Thyroid gland (tissue), 4 donors: Measurements from ENCODE around the gene ORM2. TPM values are rescaled to one million over a fixed set of nuclear protein-coding genes. Genes with fewer than 3 reads are reported as not detected.
A peak's percentile ranks its signal among the peaks of the same experiment; 100 is the strongest.

Experiments used
- DNase-seq, 2 donors: peaks; one replicate each; pipeline ENCODE4 v3.0.0-alpha.2; 2019
- H3K27ac ChIP-seq, 3 donors: fragments of 200-600 bp; sonication (generic); 1 replicate in 2 of 3; 2 replicates in 1 of 3; pipeline ENCODE4 v1.5.1; 2016 to 2019; ENCODE audit warnings: mild to moderate bottlenecking in 1 of 3, moderate library complexity in 1 of 3
- H3K27me3 ChIP-seq: fragments of 200-600 bp; sonication (generic); one replicate; pipeline ENCODE4 v1.5.1; 2019
- H3K36me3 ChIP-seq, 2 donors: fragments of 200-600 bp; sonication (generic); one replicate each; pipeline ENCODE4 v1.5.1; 2016 to 2019
- H3K4me1 ChIP-seq, 2 donors: fragments of 200-600 bp; sonication (generic); one replicate each; pipeline ENCODE4 v1.5.1; 2017 to 2019
- H3K4me3 ChIP-seq, 3 donors: fragments of 200-600 bp; sonication (generic); replicated peaks in 1 of 3; 1 replicate in 2 of 3; 2 replicates in 1 of 3; pipeline ENCODE4 v1.5.1; 2016; ENCODE audit warnings: mild to moderate bottlenecking in 1 of 3
- H3K9me3 ChIP-seq: fragments of 200-600 bp; sonication (generic); one replicate; pipeline ENCODE4 v1.5.1; 2017
- CTCF ChIP-seq, 6 experiments: fragments of 200-600 bp in 3 of 6; fragments of 450-650 bp in 3 of 6; sonication (generic) in 3 of 6; IDR thresholded peaks; one replicate each; pipeline ENCODE4 v1.5.1; 2016 to 2019; ENCODE audit warnings: antibody characterized with exemption in 6 of 6, mild to moderate bottlenecking in 2 of 6, inconsistent platforms in 1 of 6, moderate library complexity in 1 of 6
- POLR2A ChIP-seq, 2 donors: fragments of 450-650 bp; IDR thresholded peaks; one replicate each; pipeline ENCODE4 v1.6.1; 2017; ENCODE audit warnings: antibody characterized with exemption in 2 of 2, mild to moderate bottlenecking in 2 of 2, moderate library complexity in 1 of 2
- WGBS, 2 donors: methylation state at CpG; one replicate each; pipeline ENCODE4 v1.1.5; 2017; 5-methylcytosine and 5-hydroxymethylcytosine counted together
- intact Hi-C: fragments of 100-400 bp; cut with DNase I; formaldehyde crosslinking; loops from one replicate; pipeline ENCODE4 v1.15.1; 2023
- total RNA-seq, 4 donors: library from RNA; depleted of rRNA; stranded (reverse); fragments of >200 nt; gene quantifications; one replicate each; pipeline ENCODE4 v1.2.3, GENCODE V29; 2016

Gene ORM2
- total RNA-seq, 4 donors from 2014 or later = not detected

- no peaks in the 10 kb centered on the region for H3K27me3 ChIP-seq
- no peak for DNase-seq
- intact Hi-C loops = no loop called here
- no peak overlapping the region for H3K4me3 ChIP-seq
- WGBS, 2 donors = 94 to 96% methylated on average over 9 of the region's 9 CpGs
- no peak overlapping the region for H3K27ac ChIP-seq
- H3K4me1 ChIP-seq = peaks cover 0 to 1% of the 10 kb centered on the region in 2 donors
- no peak for TF ChIP-seq CTCF (IDR thresholded peaks at IDR 0.05)
- TF ChIP-seq POLR2A (IDR thresholded peaks at IDR 0.05) = no peak
- H3K36me3 ChIP-seq = peaks cover 28 to 53% of the 10 kb centered on the region in 2 donors
- no peaks in the 10 kb centered on the region for H3K9me3 ChIP-seq
These were observed 14.0 kb downstream of the ORM2 start for GRCh38 chr9:114343471-114344187.

- no peak for TF ChIP-seq POLR2A (IDR thresholded peaks at IDR 0.05)
- TF ChIP-seq CTCF (IDR thresholded peaks at IDR 0.05) = no peak
- H3K27ac ChIP-seq = no peak overlapping the region
- intact Hi-C loops = no loop called here
- no peak for DNase-seq
- no peak overlapping the region for H3K4me3 ChIP-seq
- H3K9me3 ChIP-seq = no peaks in the 10 kb centered on the region
- peaks cover 28 to 53% of the 10 kb centered on the region in 2 donors for H3K36me3 ChIP-seq
- peaks cover 0 to 7% of the 10 kb centered on the region in 2 donors for H3K4me1 ChIP-seq
- 95 to 96% methylated on average over 11 of the region's 11 CpGs for WGBS, 2 donors
- no peaks in the 10 kb centered on the region for H3K27me3 ChIP-seq
These were observed 14.5 kb downstream of the ORM2 start for GRCh38 chr9:114344188-114344566.

GRCh38 chr9:114344692-114345091 is 15.0 kb downstream of the ORM2 start:
- Histone ChIP-seq H3K27me3 (no peaks in the 10 kb centered on the region), H3K36me3 (peaks cover 28 to 50% of the 10 kb centered on the region in 2 donors), H3K9me3 (no peaks in the 10 kb centered on the region), H3K4me1 (peaks cover 0 to 12% of the 10 kb centered on the region in 2 donors), H3K4me3 (no peak overlapping the region), H3K27ac (no peak overlapping the region)
- intact Hi-C loops = no loop called here
- DNase-seq = peak; percentile 79 to 83
- WGBS, 2 donors = 18 to 27% methylated on average over 3 of the region's 3 CpGs
- TF ChIP-seq POLR2A (IDR thresholded peaks at IDR 0.05) = no peak
- no peak for TF ChIP-seq CTCF (IDR thresholded peaks at IDR 0.05)

DNA sequence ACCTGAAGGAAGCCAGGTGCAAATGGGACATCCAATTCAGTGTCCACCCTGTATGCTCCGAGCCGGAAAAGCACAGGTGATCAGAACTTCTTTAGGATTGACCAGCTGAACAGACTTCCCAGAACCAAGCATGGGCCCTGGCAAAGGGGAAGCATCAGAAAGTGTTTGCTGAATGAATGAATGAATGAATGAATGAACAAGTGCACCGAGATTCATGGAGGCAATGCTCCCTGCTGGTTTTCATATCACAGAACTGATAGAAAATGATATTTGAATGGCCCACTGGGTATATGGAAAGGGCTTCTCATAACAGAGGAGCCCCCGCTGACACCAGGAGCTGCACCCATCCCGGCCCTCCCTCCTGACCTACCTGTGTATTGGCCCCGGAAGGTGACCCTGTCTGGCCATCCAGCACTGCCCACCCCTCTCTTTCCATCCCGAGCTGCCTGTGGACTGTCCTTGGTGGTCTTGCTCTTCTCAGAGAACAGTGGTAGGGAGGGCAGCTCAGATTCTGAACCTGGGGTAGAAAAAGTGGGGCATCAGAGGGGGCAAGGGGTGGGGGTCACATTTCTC is 15.9 kb downstream of the ORM2 start:
- Histone ChIP-seq H3K4me3 (no peak overlapping the region), H3K27me3 (no peaks in the 10 kb centered on the region), H3K36me3 (peaks cover 33 to 56% of the 10 kb centered on the region in 2 donors), H3K4me1 (peaks cover 0 to 12% of the 10 kb centered on the region in 2 donors), H3K9me3 (no peaks in the 10 kb centered on the region), H3K27ac (no peak overlapping the region)
- TF ChIP-seq CTCF (IDR thresholded peaks at IDR 0.05) (no peak), POLR2A (IDR thresholded peaks at IDR 0.05) (no peak)
- intact Hi-C loops = no loop called here
- WGBS, 2 donors = 94 to 96% methylated on average over 7 of the region's 7 CpGs
- no peak for DNase-seq

DNA sequence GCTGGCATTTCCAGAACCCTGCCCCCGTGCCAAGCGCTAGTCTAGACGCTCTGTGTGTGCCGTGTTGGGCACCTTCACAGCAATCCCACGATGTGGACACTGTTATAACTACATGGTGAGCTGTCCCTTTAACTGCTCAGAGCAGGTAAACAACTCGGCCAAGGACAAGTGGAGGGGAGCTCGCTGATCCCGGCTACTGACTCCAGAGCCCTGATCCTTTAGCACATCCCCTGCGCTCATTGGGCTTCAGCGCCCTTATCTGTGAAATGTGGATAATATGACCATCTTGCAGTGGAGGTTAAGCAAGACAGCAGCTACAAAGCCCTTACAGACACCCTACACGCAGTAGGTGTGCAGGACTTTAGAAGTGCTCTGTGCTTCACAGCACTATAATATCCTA is 16.5 kb downstream of the ORM2 start:
- H3K36me3 ChIP-seq = peaks cover 29 to 56% of the 10 kb centered on the region in 2 donors
- peaks cover 0 to 12% of the 10 kb centered on the region in 2 donors for H3K4me1 ChIP-seq
- no peak for TF ChIP-seq POLR2A (IDR thresholded peaks at IDR 0.05)
- TF ChIP-seq CTCF (IDR thresholded peaks at IDR 0.05) = no peak
- H3K4me3 ChIP-seq = no peak overlapping the region
- no peak for DNase-seq
- no peaks in the 10 kb centered on the region for H3K27me3 ChIP-seq
- no peaks in the 10 kb centered on the region for H3K9me3 ChIP-seq
- WGBS, 2 donors = 87 to 94% methylated on average over 10 to 11 of the region's 11 CpGs
- no peak overlapping the region for H3K27ac ChIP-seq
- intact Hi-C loops = no loop called here
